HCT116 (cell line): Measurements from ENCODE around the gene ZEB2.

Source experiments
- CEBPB ChIP-seq: IDR thresholded peaks from 2 replicates; pipeline ENCODE4 v1.6.1; 2012; ENCODE audit warnings: low read depth
- EZH2phosphoT487 ChIP-seq: fragments of 200-600 bp; IDR thresholded peaks from 2 replicates; pipeline ENCODE4 v1.6.1; 2018; ENCODE audit warnings: antibody characterized with exemption, borderline replicate concordance
- POLR2A ChIP-seq: IDR thresholded peaks from 2 replicates; pipeline ENCODE4 v1.7.0; 2011; ENCODE audit warnings: borderline replicate concordance; ENCODE audit not compliant: insufficient read depth, insufficient read length; ENCODE audit errors: extremely low read depth
- POLR2AphosphoS5 ChIP-seq: IDR thresholded peaks from 2 replicates; pipeline ENCODE4 v1.6.1; 2011; ENCODE audit warnings: mild to moderate bottlenecking, low read depth, low read length, moderate library complexity
- RAD21 ChIP-seq: IDR thresholded peaks from 2 replicates; pipeline ENCODE4 v1.6.1; 2012; ENCODE audit warnings: low read depth, mild to moderate bottlenecking
- SRF ChIP-seq: IDR thresholded peaks from 2 replicates; pipeline ENCODE4 v1.6.1; 2012; ENCODE audit warnings: low read depth
- TF ChIP-seq, protein P1 (sequence below), 3 experiments: fragments of 200-600 bp in 1 of 3; sonication (generic) in 1 of 3; IDR thresholded peaks in 2 of 3; conservative IDR thresholded peaks in 1 of 3; 2 replicates each; pipeline ENCODE4 v1.5.1; 2012 to 2017; ENCODE audit warnings: low read depth in 2 of 3, low read length in 2 of 3, antibody characterized with exemption in 1 of 3, borderline replicate concordance in 1 of 3, control low read depth in 1 of 3, mild to moderate bottlenecking in 1 of 3, mixed read lengths in 1 of 3, mixed run types in 1 of 3, moderate library complexity in 1 of 3; ENCODE audit not compliant: insufficient read depth in 1 of 3

DNA sequence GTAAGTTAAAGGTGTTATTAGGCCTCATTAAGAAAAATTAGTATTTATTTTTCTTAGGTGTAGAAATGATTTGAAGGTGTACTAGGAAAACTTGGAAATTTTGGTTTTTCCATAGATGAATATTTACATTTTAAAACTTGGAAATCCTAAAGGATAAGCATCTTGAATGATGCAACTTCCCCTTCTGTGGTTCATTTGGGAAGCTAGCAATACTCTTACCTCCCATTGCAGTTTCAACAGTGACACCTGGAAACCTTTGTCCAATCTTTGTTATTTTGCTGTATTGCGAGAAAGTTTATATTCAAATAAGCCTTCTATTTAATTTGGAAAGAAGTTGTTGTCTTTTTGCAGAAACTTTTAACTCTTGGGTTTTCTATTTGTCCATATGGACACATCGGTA lies 68.5 kb downstream of the ZEB2 start:
- TF ChIP-seq POLR2AphosphoS5 (no peak), POLR2A (no peak), RAD21 (no peak), EZH2phosphoT487 (no peak), SRF (no peak), CEBPB (no peak)
- TF ChIP-seq, protein P1, sequence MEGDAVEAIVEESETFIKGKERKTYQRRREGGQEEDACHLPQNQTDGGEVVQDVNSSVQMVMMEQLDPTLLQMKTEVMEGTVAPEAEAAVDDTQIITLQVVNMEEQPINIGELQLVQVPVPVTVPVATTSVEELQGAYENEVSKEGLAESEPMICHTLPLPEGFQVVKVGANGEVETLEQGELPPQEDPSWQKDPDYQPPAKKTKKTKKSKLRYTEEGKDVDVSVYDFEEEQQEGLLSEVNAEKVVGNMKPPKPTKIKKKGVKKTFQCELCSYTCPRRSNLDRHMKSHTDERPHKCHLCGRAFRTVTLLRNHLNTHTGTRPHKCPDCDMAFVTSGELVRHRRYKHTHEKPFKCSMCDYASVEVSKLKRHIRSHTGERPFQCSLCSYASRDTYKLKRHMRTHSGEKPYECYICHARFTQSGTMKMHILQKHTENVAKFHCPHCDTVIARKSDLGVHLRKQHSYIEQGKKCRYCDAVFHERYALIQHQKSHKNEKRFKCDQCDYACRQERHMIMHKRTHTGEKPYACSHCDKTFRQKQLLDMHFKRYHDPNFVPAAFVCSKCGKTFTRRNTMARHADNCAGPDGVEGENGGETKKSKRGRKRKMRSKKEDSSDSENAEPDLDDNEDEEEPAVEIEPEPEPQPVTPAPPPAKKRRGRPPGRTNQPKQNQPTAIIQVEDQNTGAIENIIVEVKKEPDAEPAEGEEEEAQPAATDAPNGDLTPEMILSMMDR (IDR thresholded peaks at IDR 0.05 in 2 of 3, conservative IDR thresholded peaks at IDR 0.05 in 1 of 3; ENCODE audit: borderline replicate concordance in 1 of 3, insufficient read depth in 1 of 3, low read depth in 2 of 3, low read length in 2 of 3): no peak
